ENCODE data around the gene RUNX3.

RUNX3 gene

DNA sequence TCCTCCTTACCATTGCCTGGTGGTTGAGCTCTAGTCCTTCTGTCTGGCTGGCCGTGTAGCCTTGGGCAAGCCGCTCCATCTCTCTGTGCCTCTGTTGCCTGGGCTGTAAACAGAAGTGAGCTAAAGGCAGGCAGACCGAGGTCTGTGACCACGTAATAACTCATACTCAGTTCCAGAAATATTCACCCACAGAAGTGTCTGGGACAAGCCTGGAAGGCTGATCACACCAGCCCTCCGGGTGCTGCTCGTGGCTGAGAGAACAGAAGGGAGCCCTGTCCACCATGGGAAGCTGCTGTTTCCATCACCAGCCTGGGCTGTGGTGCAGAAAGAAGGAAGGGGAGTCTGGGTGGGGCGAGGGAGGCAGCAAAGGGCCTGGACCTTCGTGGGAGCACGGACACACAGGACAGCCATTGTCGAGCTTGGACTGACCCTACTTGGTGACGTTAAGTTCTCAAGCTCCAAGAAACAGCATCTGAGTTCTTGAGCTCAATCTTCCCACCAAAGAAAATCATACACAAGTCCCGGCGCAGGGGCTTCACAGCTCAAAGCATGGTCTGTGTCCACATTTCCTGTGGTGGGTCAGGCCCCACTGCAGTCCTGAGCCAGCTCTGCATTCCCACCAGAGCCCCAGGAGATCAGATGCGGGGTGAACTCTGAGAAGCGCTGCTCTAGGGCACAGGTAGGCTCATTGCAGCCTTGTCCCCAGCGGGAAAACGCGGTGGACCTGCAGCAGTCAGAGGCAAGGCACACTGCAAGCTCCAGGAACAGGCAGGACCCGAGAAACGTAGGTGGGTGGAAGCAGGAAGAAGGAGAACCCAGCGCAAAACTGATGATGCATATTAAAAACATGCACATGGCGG, 61.8 kb downstream of the RUNX3 start:
- no peak overlapping the region for H2BK5ac ChIP-seq (ENCODE audit: low read length)
- no peaks in the 10 kb centered on the region for H3K36me3 ChIP-seq (replicated peaks in 1 of 2; ENCODE audit: control insufficient read depth in 2 of 2, insufficient read depth in 2 of 2, low read length in 2 of 2)
- peaks cover 0 to 37% (median 0%) of the 10 kb centered on the region in 3 experiments for H3K27me3 ChIP-seq (ENCODE audit: control insufficient read depth in 3 of 3, insufficient read depth in 3 of 3, low read depth in 1 of 3, low read length in 3 of 3)
- no peak overlapping the region for H3K9ac ChIP-seq (ENCODE audit: low read depth, low read length, poor library complexity)
- no peaks in the 10 kb centered on the region for H3K9me3 ChIP-seq (replicated peaks in 1 of 2; ENCODE audit: control insufficient read depth in 2 of 2, insufficient read depth in 1 of 2, low read depth in 1 of 2, low read length in 2 of 2)
- H2BK12ac ChIP-seq (ENCODE audit: low read length), result no peak overlapping the region
- no peak overlapping the region for H4K91ac ChIP-seq (ENCODE audit: low read depth, low read length, poor library complexity)
- H3K14ac ChIP-seq (ENCODE audit: low read length), result peak overlapping the region; percentile 32
- H2BK120ac ChIP-seq (ENCODE audit: low read depth, low read length), result peak overlapping the region; percentile 47
- H3K4me1 ChIP-seq (ENCODE audit: control insufficient read depth in 2 of 2, insufficient read depth in 1 of 2, low read depth in 1 of 2, low read length in 2 of 2), result peaks cover 3 to 6% of the 10 kb centered on the region in 2 donors
- no peaks in the 10 kb centered on the region for H3K79me1 ChIP-seq (ENCODE audit: low read depth, low read length)
- WGBS, 2 donors (ENCODE audit: extremely low coverage in 2 of 2, insufficient read length in 2 of 2, insufficient replicate concordance in 1 of 2), result no CpG with 5 or more reads among the region's 22 CpGs
- no peak overlapping the region for H3K4me3 ChIP-seq (ENCODE audit: low read length in 2 of 2)
- peak overlapping the region; percentile 44 for H3K23ac ChIP-seq (ENCODE audit: low read depth, low read length, poor library complexity)
- no peak overlapping the region for H4K8ac ChIP-seq (ENCODE audit: low read depth, low read length)
- no peak overlapping the region for H2AFZ ChIP-seq (ENCODE audit: low read length)
- H3K18ac ChIP-seq (ENCODE audit: low read length), result peak overlapping the region; percentile 22
- H2AK5ac ChIP-seq (ENCODE audit: low read depth, low read length), result no peak overlapping the region
- no peak for DNase-seq (ENCODE audit: low spot score)
- no peak overlapping the region for H3K4me2 ChIP-seq (ENCODE audit: insufficient read depth, low read length, poor library complexity, severe bottlenecking)
- no peak overlapping the region for H3K27ac ChIP-seq (replicated peaks; ENCODE audit: low read length)
- H3K4ac ChIP-seq (ENCODE audit: low read length), result no peak overlapping the region
- H2BK15ac ChIP-seq (ENCODE audit: low read length), result no peak overlapping the region

DNA sequence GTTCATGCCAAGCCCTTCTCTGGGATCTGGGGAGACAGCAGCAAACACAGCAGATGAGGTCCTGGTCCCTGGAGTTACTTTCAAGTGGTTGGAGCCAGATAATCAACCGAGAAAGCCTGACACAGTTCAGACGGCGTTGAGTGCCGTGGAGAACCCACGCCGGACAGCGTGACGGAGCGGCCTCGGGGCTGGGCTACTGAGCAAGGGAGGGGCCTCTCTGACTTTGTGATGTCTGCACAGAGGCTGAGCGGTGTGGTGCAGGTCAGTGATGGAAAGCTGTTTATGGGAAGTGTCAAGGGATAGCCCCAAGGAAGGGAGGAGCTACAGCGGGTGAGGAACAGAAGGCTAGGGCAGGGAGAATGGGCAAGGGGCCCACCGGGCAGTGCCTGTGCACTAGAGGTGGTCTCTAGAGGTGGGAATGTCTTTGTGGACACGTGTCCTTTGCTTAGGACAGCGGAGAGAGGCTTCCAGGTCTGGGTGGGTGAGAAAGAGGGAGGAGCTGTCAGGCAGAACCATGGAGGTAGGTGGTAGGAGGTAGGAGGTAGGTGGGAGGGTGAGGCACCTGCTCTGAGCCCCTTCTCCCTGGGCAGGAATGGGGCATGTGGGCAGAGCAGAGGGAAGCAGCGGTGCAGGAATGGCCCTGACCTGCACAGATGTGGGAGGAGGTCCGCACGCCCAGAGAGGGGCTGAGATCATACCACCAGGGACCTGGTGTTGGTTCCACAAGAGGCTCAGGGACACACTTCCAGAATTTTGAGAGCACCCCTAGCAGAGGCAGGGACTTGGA, 62.8 kb downstream of the RUNX3 start:
- DNase-seq (ENCODE audit: low spot score), result no peak
- peak overlapping the region; percentile 73 for H2AK5ac ChIP-seq (ENCODE audit: low read depth, low read length)
- no peak overlapping the region for H3K4ac ChIP-seq (ENCODE audit: low read length)
- no peak overlapping the region for H2BK5ac ChIP-seq (ENCODE audit: low read length)
- H3K27me3 ChIP-seq (ENCODE audit: control insufficient read depth in 3 of 3, insufficient read depth in 3 of 3, low read depth in 1 of 3, low read length in 3 of 3), result peaks cover 0 to 46% (median 0%) of the 10 kb centered on the region in 3 experiments
- no peak overlapping the region for H3K14ac ChIP-seq (ENCODE audit: low read length)
- no peak overlapping the region for H3K4me2 ChIP-seq (ENCODE audit: insufficient read depth, low read length, poor library complexity, severe bottlenecking)
- H3K79me1 ChIP-seq (ENCODE audit: low read depth, low read length), result no peaks in the 10 kb centered on the region
- peak overlapping the region; percentile 25 for H3K23ac ChIP-seq (ENCODE audit: low read depth, low read length, poor library complexity)
- H3K4me1 ChIP-seq (ENCODE audit: control insufficient read depth in 2 of 2, insufficient read depth in 1 of 2, low read depth in 1 of 2, low read length in 2 of 2), result peaks cover 3 to 8% of the 10 kb centered on the region in 2 donors
- H3K9ac ChIP-seq (ENCODE audit: low read depth, low read length, poor library complexity), result peak overlapping the region; percentile 13
- peak overlapping the region; percentile 41 for H3K18ac ChIP-seq (ENCODE audit: low read length)
- no peak overlapping the region for H4K91ac ChIP-seq (ENCODE audit: low read depth, low read length, poor library complexity)
- H4K8ac ChIP-seq (ENCODE audit: low read depth, low read length), result no peak overlapping the region
- no peak overlapping the region for H2BK120ac ChIP-seq (ENCODE audit: low read depth, low read length)
- H3K4me3 ChIP-seq (ENCODE audit: low read length in 2 of 2), result no peak overlapping the region
- H3K27ac ChIP-seq (replicated peaks; ENCODE audit: low read length), result no peak overlapping the region
- no peaks in the 10 kb centered on the region for H3K9me3 ChIP-seq (replicated peaks in 1 of 2; ENCODE audit: control insufficient read depth in 2 of 2, insufficient read depth in 1 of 2, low read depth in 1 of 2, low read length in 2 of 2)
- no CpG with 5 or more reads among the region's 18 CpGs for WGBS, 2 donors (ENCODE audit: extremely low coverage in 2 of 2, insufficient read length in 2 of 2, insufficient replicate concordance in 1 of 2)
- no peaks in the 10 kb centered on the region for H3K36me3 ChIP-seq (replicated peaks in 1 of 2; ENCODE audit: control insufficient read depth in 2 of 2, insufficient read depth in 2 of 2, low read length in 2 of 2)
- no peak overlapping the region for H2BK12ac ChIP-seq (ENCODE audit: low read length)
- no peak overlapping the region for H2AFZ ChIP-seq (ENCODE audit: low read length)
- H2BK15ac ChIP-seq (ENCODE audit: low read length), result peak overlapping the region; percentile 28

DNA sequence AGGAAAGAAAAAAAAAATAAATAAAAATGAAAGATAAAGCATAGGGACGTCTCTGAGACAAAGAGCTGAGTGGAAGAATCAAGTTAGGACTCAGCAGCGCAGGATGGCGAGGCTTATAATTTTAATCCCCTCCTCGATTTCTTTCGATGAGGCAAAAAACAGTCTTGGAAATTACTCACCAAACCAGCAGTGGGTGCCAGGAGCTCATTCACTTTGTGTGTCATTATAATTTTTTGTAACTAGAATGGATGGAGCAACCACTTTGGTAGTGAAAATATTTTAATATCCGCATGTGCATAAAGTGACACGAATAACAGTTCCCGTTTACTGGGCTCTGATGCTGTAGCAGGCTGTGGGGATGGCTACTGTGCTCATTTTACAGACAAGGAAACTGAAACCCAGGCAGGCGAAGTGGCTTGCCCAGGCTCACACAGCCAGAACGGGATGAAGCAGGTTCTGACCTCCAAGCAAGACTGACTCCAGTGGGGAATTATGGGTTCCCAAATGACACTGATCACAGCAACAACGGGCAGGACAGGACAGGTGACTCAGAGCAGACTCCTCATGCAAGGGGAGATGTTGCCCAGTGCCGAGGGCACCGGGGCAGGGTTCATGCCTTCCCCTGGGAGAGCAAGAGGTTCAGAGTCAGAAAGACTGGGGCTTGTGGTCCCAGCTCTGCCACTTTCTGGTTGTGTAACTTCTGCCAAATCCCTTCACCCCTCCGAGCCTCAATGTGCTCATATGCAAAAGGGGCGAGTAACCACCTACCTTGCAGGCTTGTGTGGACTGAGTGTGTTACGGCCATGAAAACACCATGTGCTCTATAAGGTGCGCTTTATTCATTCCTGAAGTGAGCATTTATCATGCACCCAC, 63.6 kb downstream of the RUNX3 start:
- no peak overlapping the region for H3K14ac ChIP-seq (ENCODE audit: low read length)
- H3K4me1 ChIP-seq (ENCODE audit: control insufficient read depth in 2 of 2, insufficient read depth in 1 of 2, low read depth in 1 of 2, low read length in 2 of 2), result peaks cover 3 to 10% of the 10 kb centered on the region in 2 donors
- H3K9me3 ChIP-seq (replicated peaks in 1 of 2; ENCODE audit: control insufficient read depth in 2 of 2, insufficient read depth in 1 of 2, low read depth in 1 of 2, low read length in 2 of 2), result no peaks in the 10 kb centered on the region
- H2BK5ac ChIP-seq (ENCODE audit: low read length), result no peak overlapping the region
- H3K23ac ChIP-seq (ENCODE audit: low read depth, low read length, poor library complexity), result no peak overlapping the region
- H3K9ac ChIP-seq (ENCODE audit: low read depth, low read length, poor library complexity), result no peak overlapping the region
- no peak overlapping the region for H3K27ac ChIP-seq (replicated peaks; ENCODE audit: low read length)
- H2AK5ac ChIP-seq (ENCODE audit: low read depth, low read length), result no peak overlapping the region
- no peak overlapping the region for H2BK120ac ChIP-seq (ENCODE audit: low read depth, low read length)
- H3K79me1 ChIP-seq (ENCODE audit: low read depth, low read length), result no peaks in the 10 kb centered on the region
- DNase-seq (ENCODE audit: low spot score), result no peak
- peaks cover 0 to 53% (median 0%) of the 10 kb centered on the region in 3 experiments for H3K27me3 ChIP-seq (ENCODE audit: control insufficient read depth in 3 of 3, insufficient read depth in 3 of 3, low read depth in 1 of 3, low read length in 3 of 3)
- H3K36me3 ChIP-seq (replicated peaks in 1 of 2; ENCODE audit: control insufficient read depth in 2 of 2, insufficient read depth in 2 of 2, low read length in 2 of 2), result no peaks in the 10 kb centered on the region
- H3K4me3 ChIP-seq (ENCODE audit: low read length in 2 of 2), result no peak overlapping the region
- no peak overlapping the region for H2AFZ ChIP-seq (ENCODE audit: low read length)
- no peak overlapping the region for H3K18ac ChIP-seq (ENCODE audit: low read length)
- H3K4me2 ChIP-seq (ENCODE audit: insufficient read depth, low read length, poor library complexity, severe bottlenecking), result no peak overlapping the region
- H3K4ac ChIP-seq (ENCODE audit: low read length), result no peak overlapping the region
- H4K8ac ChIP-seq (ENCODE audit: low read depth, low read length), result no peak overlapping the region
- H4K91ac ChIP-seq (ENCODE audit: low read depth, low read length, poor library complexity), result no peak overlapping the region
- no peak overlapping the region for H2BK12ac ChIP-seq (ENCODE audit: low read length)
- no CpG with 5 or more reads among the region's 17 CpGs for WGBS, 2 donors (ENCODE audit: extremely low coverage in 2 of 2, insufficient read length in 2 of 2, insufficient replicate concordance in 1 of 2)
- no peak overlapping the region for H2BK15ac ChIP-seq (ENCODE audit: low read length)
